Hematopoietic multipotent progenitor cell treated with erythropoietin and hydrocortisone succinate and interleukin-3 and kit ligand, for 4 days (in vitro differentiated cells): ENCODE measurements around the gene SLC26A1.
"Not testable (repeated sequence)": the region's sequence is repeated elsewhere in the genome, so short reads cannot be mapped to it uniquely, and the experiment has no call there.

Source experiments
- DNase-seq: peaks from one replicate; pipeline ENCODE4 v3.0.0-alpha.2; 2015

SLC26A1 gene

DNA sequence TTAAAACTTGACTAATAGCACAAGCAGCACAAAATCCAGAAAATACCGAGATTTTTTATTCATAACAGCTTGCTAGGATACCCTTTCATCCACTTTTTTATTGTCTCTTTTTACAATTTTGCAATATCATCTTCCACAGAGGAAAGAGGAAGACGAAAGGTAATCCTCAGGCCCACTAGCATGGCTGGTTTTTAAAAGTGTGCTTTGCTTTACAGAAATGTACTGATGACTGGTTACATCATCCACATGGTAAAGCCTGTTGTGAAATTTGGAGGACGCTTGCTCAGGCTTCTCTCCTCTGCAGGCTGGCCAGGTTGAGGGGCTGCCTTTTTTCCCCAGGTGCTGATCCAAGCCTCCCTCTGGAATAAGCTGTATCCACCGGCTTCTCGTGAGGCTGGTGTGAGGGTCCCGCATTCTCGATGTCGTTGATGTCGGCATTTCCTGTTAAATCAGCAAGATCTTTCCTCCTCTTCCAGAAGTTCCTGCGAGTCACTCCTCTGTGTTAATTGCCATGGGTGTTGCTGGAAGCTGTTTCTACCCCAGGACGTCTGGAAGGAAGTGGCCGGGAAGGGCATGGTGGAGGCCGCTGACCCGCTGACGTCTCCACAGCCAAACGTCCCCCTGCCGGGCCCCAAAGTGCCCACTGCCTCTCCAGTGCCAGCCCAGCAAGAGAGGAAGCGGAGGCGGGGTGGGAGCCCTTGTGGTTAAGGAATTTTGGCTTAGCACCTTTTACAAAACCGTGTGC lies 14.1 kb downstream of the SLC26A1 start:
- peak; percentile 77 for DNase-seq

GRCh38 chr4:976016-976415 lies 17.2 kb downstream of the SLC26A1 start:
- not testable (repeated sequence) for DNase-seq

DNA sequence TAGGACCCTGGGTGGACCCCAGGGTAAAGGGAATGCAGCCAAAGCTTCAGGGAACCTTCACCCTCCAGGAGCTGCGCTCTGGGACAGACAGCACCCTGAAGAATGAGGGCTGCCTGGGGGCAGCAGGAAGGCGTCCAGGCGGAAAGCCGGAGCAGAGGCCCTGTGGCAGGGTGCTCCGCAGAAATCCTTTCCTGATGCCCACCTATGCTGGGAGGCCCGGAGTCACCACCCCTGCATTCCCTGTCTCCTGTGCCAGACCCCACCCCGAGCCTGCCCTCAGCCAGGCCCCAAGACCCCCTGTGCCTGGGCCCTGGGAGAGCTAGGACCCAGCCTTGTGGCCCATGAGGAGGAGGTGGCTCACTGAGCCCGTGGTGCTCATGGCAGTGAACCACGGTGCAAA lies 18.5 kb downstream of the SLC26A1 start:
- no peak for DNase-seq

DNA sequence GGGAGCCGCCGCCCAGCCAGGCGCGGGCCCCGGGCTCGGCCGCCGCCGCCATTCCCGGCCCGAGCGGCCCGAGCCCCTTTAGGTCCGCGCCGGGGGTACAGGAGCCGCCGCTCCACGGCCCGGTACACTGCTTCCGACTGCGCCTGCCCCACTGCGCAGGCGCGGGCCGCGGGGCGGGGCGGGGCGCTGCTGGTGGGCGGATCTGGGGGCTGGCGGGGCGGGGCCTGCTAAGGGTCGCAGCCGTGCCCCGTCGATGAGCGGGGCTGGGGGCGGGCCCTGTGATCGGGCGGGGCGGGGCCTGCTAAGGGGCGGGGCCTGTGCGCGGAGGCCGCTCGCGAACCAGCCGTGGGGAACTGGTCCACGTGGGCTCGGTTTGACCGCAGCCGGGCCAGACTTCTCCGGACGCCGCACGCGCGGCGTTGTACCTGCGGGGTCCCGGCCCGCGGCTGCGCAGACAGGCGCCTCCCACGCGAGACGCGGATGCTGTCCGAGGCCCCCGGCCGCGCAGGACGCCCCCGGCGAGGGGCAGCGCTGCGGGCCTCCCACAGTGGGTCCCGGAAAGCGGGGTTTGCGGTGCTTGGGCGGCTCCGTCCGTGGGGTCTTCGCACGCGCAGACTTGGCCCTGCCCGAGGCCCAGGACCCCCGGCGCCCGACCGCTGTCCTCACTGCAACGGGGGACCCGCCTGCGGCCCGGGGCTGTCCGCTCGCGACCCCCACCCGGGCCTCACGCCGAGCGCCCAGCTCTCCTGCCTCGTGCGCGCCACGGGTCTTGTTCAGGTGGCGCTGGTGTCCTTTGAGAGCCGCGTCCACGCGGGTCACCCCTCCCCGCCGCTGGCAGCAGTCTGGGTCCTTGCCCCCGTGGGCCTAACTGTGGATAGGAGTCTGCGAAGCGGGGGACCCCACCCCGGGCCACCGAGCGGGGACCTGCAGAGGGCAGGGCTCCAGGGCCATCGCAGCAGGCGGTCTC lies 19.5 kb downstream of the SLC26A1 start, which contains the start of gene DGKQ:
Gene DGKQ, minus strand, starts transcription at position 139 of the 967 bp plus-strand sequence. Its CDS starts 87 bp downstream, at position 52.
- DNase-seq, result peak; percentile 89

DNA sequence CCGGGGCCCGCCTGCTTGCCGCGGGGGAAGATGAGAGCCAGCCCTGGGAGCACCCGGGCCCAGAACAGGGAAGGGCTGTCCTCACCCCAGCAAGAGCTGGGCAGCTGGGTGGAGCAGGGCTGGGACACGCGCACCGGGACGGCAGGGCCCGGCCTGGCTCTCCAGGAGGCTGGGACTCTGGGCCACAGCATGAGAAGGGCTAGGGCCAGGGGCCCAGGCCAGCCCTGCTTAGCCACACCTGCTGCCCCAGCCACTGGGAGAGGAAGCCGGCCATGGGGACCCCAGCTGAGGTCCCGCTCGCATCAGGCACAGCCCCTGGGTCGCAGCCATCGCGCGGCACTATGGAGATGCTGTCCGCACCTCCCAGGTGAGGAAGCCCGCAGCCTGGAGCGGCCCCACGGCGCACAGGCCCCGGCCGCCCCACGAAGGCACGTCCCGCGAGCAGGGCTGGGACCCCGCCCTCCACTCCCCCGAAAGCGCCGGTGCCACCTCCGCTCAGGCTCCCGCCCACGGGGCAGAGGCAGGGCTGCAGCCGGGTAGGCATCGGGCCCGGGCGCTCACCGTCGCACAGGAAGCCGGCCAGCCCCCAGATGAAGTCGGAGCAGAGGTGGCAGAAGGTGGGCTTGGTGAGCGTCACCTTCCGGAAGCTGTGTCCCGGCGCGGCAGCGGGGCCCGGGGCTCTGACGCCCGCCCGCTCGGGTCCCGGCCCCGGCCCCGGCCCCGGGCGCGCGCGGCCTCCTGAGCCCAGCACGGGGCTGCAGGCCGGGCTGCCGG lies 20.4 kb downstream of the SLC26A1 start:
- DNase-seq, result peak; percentile 61

GRCh38 chr4:971666-972500 lies 21.3 kb downstream of the SLC26A1 start:
- DNase-seq, result no peak

DNA sequence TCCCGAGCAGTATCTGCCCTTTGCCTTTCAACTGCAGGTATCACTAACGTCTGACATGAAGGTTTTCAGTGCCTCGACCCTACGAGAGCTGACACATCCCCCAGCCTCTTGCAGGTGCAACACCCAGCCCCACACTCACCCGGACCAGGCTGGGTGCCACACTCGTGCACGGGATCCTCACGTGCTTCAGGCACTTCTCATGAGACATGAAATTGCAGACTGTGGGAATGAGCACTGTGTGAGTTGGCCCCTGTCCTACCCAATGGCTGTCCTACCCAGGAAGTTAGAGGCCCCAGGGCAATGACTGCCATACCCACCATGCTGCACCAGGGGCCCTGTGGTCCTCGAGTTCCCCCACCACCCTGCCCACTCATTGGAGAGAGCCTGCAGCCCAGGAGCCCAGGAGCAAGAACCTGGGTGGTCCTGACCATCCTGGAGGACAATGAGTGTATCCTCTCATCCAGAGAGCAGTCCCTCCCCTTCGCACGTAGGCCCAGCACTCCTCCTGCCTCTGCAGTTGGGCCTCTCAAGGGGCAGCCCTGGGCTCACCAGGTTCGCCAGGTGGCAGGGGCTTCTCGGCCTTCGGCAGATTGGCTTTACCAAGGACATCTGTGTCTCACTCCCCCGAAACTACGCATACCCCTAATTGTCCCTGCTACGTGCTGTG lies 22.2 kb downstream of the SLC26A1 start:
- DNase-seq, result no peak

DNA sequence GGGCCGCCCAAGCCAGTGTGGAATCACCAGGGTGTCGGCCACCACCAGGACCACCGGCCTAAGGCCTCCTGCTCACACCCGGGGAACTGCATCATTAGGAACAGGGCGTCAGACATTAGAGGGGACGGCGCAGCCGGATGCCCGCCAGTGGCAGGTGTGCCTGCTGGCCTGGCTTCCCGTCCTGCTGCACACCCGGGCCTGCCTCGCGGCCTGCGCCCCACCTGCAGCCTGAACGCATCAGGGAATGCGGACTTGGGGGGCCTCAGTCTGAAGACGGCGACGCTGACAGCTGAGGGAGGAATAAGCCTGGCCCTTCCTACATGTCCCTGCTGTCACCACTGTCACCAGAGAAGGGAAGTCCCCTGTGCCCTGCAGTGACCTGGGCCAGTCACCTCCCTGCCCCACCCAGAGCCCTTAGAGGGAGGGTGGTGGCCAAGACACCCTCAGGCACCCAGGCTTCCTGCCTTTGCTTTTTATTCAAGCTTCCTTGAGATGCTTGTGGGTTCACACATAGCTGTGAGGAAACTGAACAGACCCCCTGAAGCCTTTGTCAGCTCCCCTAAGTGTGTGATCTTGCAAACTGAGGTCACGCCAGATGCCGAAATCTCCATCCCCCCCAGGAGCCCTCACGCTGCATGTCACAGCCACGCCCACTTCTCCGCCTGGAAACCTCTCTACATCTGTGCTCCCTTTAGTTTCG lies 23.0 kb downstream of the SLC26A1 start:
- no peak for DNase-seq

- DNase-seq, result no peak
These were observed 24.4 kb downstream of the SLC26A1 start for GRCh38 chr4:968621-969394.

GRCh38 chr4:968221-968620 lies 25.0 kb downstream of the SLC26A1 start:
- no peak for DNase-seq

GRCh38 chr4:967113-968104 lies 25.8 kb downstream of the SLC26A1 start:
- peak; percentile 55 for DNase-seq

DNA sequence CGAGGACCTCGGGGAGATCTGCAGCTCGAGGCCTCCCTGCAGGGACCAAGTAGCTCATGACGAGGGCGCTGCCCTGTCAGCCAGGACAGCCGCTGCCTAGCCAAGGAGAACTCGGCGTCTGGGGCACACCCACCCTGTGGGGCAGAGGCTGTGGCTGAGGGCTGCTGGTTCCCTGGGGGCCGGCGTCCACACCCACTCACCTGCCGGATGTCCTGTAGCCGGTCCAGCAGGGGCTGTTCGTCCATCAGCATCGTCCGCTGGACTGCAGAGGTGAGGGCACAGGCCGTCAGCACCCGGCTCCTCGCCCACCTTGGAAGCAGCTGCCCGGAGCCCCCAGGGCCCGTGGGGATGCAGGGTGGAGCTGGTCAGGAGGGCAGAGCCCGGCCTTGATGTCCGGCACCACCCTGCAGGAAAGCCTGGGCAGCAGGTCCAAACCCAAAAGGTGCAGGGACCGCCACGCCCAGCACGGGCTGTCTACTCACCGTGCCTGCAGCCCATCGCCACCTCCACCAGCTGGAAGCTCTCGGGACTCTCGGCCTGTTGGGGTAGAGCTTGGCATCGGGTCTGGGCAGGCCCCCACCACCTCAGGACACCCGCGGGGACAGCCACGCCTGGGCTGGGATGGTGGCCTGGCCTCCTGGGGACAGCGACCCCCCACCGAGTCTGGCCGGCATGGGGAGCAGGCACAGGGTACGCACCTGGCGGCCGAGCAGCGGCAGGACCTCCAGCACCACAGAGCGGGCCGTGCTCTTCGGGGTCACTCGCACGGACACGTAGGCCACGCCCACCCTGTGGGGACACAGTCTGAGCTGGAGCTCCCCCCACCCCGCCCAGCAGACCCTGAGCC lies 26.7 kb downstream of the SLC26A1 start:
- DNase-seq, result no peak

DNA sequence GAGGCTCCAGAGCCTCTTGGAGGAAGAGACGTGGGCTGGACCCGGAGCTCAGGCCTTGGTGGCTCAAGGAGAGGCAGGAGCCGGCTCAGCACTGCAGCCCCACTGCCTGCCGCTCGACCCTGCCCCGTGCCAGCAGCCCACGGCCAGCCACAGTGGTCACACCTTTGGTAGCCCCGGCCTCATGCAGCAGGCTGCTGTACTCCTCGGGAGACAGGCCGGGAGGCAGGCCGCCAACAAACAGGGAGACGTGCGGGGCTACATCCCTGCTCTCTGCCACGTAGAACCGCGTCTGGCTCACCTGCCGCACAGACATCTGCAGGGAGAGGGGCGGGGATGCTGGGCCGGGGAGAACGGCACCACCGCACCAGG lies 27.5 kb downstream of the SLC26A1 start:
- DNase-seq, result no peak

DNA sequence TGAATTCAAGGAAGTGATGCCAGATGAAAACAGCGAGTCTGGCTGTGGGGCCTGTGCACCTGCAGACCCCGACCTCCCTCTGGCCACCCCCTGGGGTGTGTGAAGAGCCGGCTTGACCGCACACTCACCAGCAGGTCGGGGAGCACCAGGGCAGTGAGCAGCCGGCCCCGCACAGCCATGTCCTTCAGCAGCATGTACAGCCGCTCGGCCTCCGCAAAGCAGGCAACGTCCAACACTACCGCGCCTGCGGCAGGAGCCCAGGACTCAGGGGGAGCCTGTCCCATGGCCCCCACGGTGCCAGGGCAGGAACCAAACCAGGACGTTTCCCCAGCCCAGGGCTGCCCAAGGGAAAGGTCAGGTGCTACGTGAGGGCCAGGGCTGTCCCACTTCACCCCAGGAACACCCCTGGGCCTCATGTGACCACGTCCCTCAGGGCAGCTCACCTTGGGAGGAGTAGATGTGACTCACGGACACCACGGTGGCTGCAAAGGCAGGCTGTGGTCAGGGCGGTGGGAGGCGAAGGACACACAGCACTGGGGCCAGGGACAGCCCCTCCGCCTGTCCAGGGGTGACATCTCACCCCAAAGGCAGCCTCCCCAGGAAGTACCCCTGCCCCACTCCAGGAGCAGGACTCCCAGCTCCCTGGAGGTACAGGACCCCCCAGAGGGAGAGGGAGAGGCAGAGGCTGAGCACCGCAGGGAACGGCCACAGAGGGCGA lies 28.0 kb downstream of the SLC26A1 start:
- DNase-seq, result no peak

DNA sequence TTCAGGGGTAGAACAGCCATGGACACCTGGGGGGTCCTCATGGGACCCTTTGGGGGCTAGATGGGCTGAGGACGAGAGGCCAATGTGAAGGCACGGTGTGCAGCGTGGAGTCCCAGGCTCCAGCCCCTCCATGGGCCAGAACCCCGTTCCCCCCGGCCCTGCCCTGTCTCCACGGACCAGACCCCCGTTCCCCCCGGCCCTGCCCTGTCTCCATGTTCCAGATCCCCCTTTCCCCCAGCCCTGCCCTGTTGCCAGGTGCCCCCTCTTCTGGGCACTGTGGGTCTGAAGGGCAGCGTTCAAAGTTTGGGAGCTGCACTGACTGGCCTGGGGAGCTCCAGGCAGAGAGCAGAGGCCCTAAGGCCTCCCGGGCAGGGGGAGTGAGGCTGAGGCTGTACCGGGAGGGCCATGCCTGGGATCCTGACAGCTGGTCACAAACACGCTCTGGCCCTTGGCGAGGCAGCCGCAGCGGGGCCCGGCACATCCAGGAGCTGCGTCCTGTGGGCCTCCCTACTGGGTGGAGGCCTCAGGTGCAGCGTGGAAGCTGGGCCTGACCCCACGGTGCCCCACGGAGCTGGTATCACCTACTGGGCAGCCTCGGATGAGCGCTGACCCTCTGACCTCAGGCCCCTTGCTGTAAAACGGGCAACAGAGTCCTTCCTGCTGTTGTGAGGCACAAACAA lies 28.7 kb downstream of the SLC26A1 start:
- no peak for DNase-seq
